Hematopoietic multipotent progenitor cell treated with erythropoietin and hydrocortisone succinate and interleukin-3 and kit ligand, for 15 days (in vitro differentiated cells): Measurements from ENCODE around the gene USP48.

Experiments
- DNase-seq: peaks from one replicate; pipeline ENCODE4 v3.0.0-alpha.2; 2015; ENCODE audit warnings: low spot score

Gene USP48

GRCh38 chr1:21652937-21653743 lies 129.8 kb downstream of the USP48 start:
- DNase-seq, result no peak

- no peak for DNase-seq
These were observed 130.6 kb downstream of the USP48 start for GRCh38 chr1:21652101-21652936.

- peak; percentile 41 for DNase-seq
These were observed 131.5 kb downstream of the USP48 start for GRCh38 chr1:21651214-21652042.

GRCh38 chr1:21650400-21650799 lies 132.5 kb downstream of the USP48 start:
- DNase-seq, result no peak

GRCh38 chr1:21649315-21649714 lies 133.6 kb downstream of the USP48 start:
- DNase-seq, result no peak

GRCh38 chr1:21648791-21649190 lies 134.2 kb downstream of the USP48 start:
- DNase-seq, result no peak

GRCh38 chr1:21648352-21648730 lies 134.6 kb downstream of the USP48 start:
- DNase-seq, result no peak

- DNase-seq, result peak; percentile 72
These were observed 135.3 kb downstream of the USP48 start for GRCh38 chr1:21647431-21648351.

GRCh38 chr1:21645550-21645949 lies 137.4 kb downstream of the USP48 start:
- DNase-seq, result no peak

- DNase-seq, result no peak
These were observed 138.0 kb downstream of the USP48 start for GRCh38 chr1:21644906-21645305.

GRCh38 chr1:21644348-21644747 lies 138.6 kb downstream of the USP48 start:
- DNase-seq, result no peak

GRCh38 chr1:21643624-21644023 lies 139.3 kb downstream of the USP48 start:
- no peak for DNase-seq

GRCh38 chr1:21641967-21642739 lies 140.8 kb downstream of the USP48 start:
- no peak for DNase-seq

GRCh38 chr1:21641537-21641936 lies 141.4 kb downstream of the USP48 start:
- DNase-seq, result no peak

GRCh38 chr1:21641076-21641475 lies 141.9 kb downstream of the USP48 start:
- DNase-seq, result no peak

GRCh38 chr1:21640653-21641052 lies 142.3 kb downstream of the USP48 start:
- DNase-seq, result no peak

GRCh38 chr1:21639594-21640041 lies 143.3 kb downstream of the USP48 start:
- no peak for DNase-seq

GRCh38 chr1:21638531-21639341 lies 144.2 kb downstream of the USP48 start:
- DNase-seq, result peak; percentile 57

GRCh38 chr1:21637514-21637913 lies 145.4 kb downstream of the USP48 start:
- DNase-seq, result no peak

GRCh38 chr1:21636029-21636428 lies 146.9 kb downstream of the USP48 start:
- no peak for DNase-seq
